Endothelial cell (in vitro differentiated cells): ENCODE data around the gene MS4A8. TPM values are rescaled to one million over a fixed set of nuclear protein-coding genes. Genes with fewer than 3 reads are reported as not detected.

Source experiments
- DNase-seq: peaks from one replicate; pipeline ENCODE4 v3.0.0; 2021; ENCODE audit warnings: low spot score
- H3K27ac Mint-ChIP-seq: one replicate; pipeline ENCODE4 v1.8.0; 2021; ENCODE audit warnings: mixed read lengths, inconsistent platforms; ENCODE audit not compliant: unreplicated experiment
- H3K27me3 Mint-ChIP-seq: one replicate; pipeline ENCODE4 v1.8.0; 2021; ENCODE audit warnings: mild to moderate bottlenecking, moderate library complexity, mixed read lengths, inconsistent platforms; ENCODE audit not compliant: unreplicated experiment
- H3K36me3 Mint-ChIP-seq: one replicate; pipeline ENCODE4 v1.8.0; 2021; ENCODE audit warnings: mild to moderate bottlenecking, low read depth, mixed read lengths, inconsistent platforms; ENCODE audit not compliant: unreplicated experiment
- H3K4me1 Mint-ChIP-seq: one replicate; pipeline ENCODE4 v1.8.0; 2021; ENCODE audit warnings: mild to moderate bottlenecking, mixed read lengths, inconsistent platforms; ENCODE audit not compliant: unreplicated experiment
- H3K4me3 Mint-ChIP-seq: one replicate; pipeline ENCODE4 v1.8.0; 2021; ENCODE audit warnings: mild to moderate bottlenecking, mixed read lengths, inconsistent platforms; ENCODE audit not compliant: unreplicated experiment
- H3K9me3 Mint-ChIP-seq: one replicate; pipeline ENCODE4 v1.8.0; 2021; ENCODE audit warnings: mixed read lengths, inconsistent platforms; ENCODE audit not compliant: unreplicated experiment
- total RNA-seq: library from RNA; stranded (reverse); fragmentation: NEBNext Ultra II Directional; extraction: Animal tissue kit (Norgen Biotek cat#: 25700); gene quantifications from one replicate; pipeline ENCODE4 v1.2.1, GENCODE V29; 2021; ENCODE audit not compliant: unreplicated experiment
- TF ChIP-seq, protein P1 (sequence below): fragments of 200-600 bp; sonication (generic); IDR thresholded peaks from one replicate; pipeline ENCODE4 v1.5.0; 2021; ENCODE audit warnings: antibody characterized with exemption; ENCODE audit not compliant: unreplicated experiment

Gene MS4A8
- total RNA-seq, 1 donor from 2014 or later: not detected

DNA sequence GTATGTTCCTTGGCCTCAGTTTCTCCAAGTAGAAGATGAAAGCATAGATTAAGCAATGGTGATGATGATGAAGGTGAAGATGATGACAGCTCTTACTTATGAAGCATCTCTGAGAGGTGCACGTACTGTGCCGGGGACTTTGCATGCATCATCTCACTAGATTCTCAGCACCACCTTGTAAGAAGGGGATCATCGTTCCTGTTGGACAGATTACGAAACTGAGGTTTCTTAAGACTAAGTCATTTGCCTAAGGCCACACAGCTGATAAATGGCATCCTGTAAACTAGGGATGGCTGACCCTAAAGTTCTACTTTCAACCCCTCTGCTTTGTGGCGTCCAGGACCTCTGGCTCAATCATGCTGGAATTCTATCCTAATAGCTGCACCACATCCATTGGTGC is 65.9 kb downstream of the MS4A8 start:
- Mint-ChIP-seq H3K9me3 (no peaks in the 10 kb centered on the region), H3K4me3 (no peak overlapping the region), H3K27me3 (peaks cover 6% of the 10 kb centered on the region), H3K27ac (no peak overlapping the region), H3K36me3 (no peaks in the 10 kb centered on the region), H3K4me1 (no peaks in the 10 kb centered on the region)
- no peak for DNase-seq
- TF ChIP-seq, protein P1, sequence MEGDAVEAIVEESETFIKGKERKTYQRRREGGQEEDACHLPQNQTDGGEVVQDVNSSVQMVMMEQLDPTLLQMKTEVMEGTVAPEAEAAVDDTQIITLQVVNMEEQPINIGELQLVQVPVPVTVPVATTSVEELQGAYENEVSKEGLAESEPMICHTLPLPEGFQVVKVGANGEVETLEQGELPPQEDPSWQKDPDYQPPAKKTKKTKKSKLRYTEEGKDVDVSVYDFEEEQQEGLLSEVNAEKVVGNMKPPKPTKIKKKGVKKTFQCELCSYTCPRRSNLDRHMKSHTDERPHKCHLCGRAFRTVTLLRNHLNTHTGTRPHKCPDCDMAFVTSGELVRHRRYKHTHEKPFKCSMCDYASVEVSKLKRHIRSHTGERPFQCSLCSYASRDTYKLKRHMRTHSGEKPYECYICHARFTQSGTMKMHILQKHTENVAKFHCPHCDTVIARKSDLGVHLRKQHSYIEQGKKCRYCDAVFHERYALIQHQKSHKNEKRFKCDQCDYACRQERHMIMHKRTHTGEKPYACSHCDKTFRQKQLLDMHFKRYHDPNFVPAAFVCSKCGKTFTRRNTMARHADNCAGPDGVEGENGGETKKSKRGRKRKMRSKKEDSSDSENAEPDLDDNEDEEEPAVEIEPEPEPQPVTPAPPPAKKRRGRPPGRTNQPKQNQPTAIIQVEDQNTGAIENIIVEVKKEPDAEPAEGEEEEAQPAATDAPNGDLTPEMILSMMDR: no peak

Other genes with a start within 250 kb of the MS4A8 start
- not detected for gene MS4A1, start 243.8 kb upstream of the MS4A8 start, total RNA-seq
- gene MS4A12, start 206.8 kb upstream of the MS4A8 start, total RNA-seq: not detected
- gene MS4A13, start 184.2 kb upstream of the MS4A8 start, total RNA-seq: not detected
- gene MS4A18, start 25.1 kb downstream of the MS4A8 start, total RNA-seq: not detected
- not detected for gene MS4A15, start 57.3 kb downstream of the MS4A8 start, total RNA-seq
- not detected for gene MS4A10, start 85.7 kb downstream of the MS4A8 start, total RNA-seq
- gene CCDC86, start 142.5 kb downstream of the MS4A8 start, total RNA-seq: 15.5 TPM
- gene PTGDR2, start 156.3 kb downstream of the MS4A8 start, total RNA-seq: not detected
- gene ZP1, start 167.9 kb downstream of the MS4A8 start, total RNA-seq: not detected
- gene PRPF19, start 207.0 kb downstream of the MS4A8 start, total RNA-seq: 163 TPM
- gene TMEM109, start 214.5 kb downstream of the MS4A8 start, total RNA-seq: 95.1 TPM
- 164 TPM for gene TMEM132A, start 224.8 kb downstream of the MS4A8 start, total RNA-seq